Urinary bladder (tissue), 4 donors: ENCODE results near the gene ADORA3. TPM values are rescaled to one million over a fixed set of nuclear protein-coding genes. Genes with fewer than 3 reads are reported as not detected.

Experiments
- DNase-seq: peaks from one replicate; pipeline ENCODE4 v3.0.0-alpha.2; 2015; ENCODE audit errors: extremely low spot score
- H3K27ac ChIP-seq: one replicate; pipeline ENCODE4 v1.5.1; 2013; ENCODE audit warnings: low read depth, mild to moderate bottlenecking, moderate library complexity
- H3K36me3 ChIP-seq: one replicate; pipeline ENCODE4 v1.6.1; 2013; ENCODE audit warnings: mild to moderate bottlenecking, moderate library complexity; ENCODE audit not compliant: insufficient read depth
- H3K4me1 ChIP-seq: one replicate; pipeline ENCODE4 v1.6.1; 2013; ENCODE audit warnings: mild to moderate bottlenecking, moderate library complexity; ENCODE audit not compliant: insufficient read depth
- H3K4me3 ChIP-seq: one replicate; pipeline ENCODE4 v1.5.1; 2013; ENCODE audit warnings: low read depth, low read length
- WGBS: extraction: QIAGEN DNeasy Blood & Tissue Kit; methylation state at CpG from one replicate; pipeline ENCODE4 v1.1.7; 2013; 5-methylcytosine and 5-hydroxymethylcytosine counted together
- polyA plus RNA-seq: library from polyadenylated mRNA; stranded (reverse); fragments of 200-250 nt; gene quantifications from one replicate; pipeline ENCODE4 v1.2.3, GENCODE V29; 2013
- total RNA-seq: library from RNA; depleted of rRNA; stranded (reverse); fragments of >200 nt; gene quantifications from one replicate; pipeline ENCODE4 v1.2.3, GENCODE V29; 2014
- donor health status: healthy with polysubstance abuse.
- donor health status: healthy.

ADORA3 gene
- total and polyA plus RNA-seq, 2 donors, result 1.6 to 8.5 TPM

- WGBS, result 42% methylated on average over 2 of the region's 2 CpGs
- no peak overlapping the region for H3K4me3 ChIP-seq
- no peaks in the 10 kb centered on the region for H3K4me1 ChIP-seq
- DNase-seq, result no peak
- H3K27ac ChIP-seq, result no peak overlapping the region
- no peaks in the 10 kb centered on the region for H3K36me3 ChIP-seq
These were observed 26.6 kb downstream of the ADORA3 start for GRCh38 chr1:111476761-111477309.

DNA sequence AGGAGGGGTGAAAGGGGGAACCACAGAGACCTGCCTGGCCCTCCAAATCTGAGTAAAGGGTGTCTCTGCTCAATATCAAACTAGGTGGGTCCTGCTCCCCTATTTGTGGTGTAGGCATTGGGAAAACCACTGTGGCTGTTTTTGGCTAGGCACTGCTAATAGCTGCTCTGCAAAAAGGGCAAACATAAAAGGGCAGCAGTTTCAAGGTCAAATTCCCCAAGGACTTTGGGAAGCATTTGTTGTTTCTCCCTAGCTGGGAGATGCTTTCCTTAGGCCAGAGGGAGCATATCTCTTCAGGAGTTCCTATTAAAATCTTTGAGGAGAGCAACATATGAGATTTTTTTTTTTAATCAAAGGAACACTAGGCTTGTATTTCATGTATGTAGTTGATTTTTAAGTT, 27.2 kb downstream of the ADORA3 start:
- no peak overlapping the region for H3K27ac ChIP-seq
- H3K4me3 ChIP-seq, result no peak overlapping the region
- no peak for DNase-seq
- H3K4me1 ChIP-seq, result no peaks in the 10 kb centered on the region
- H3K36me3 ChIP-seq, result no peaks in the 10 kb centered on the region

DNA sequence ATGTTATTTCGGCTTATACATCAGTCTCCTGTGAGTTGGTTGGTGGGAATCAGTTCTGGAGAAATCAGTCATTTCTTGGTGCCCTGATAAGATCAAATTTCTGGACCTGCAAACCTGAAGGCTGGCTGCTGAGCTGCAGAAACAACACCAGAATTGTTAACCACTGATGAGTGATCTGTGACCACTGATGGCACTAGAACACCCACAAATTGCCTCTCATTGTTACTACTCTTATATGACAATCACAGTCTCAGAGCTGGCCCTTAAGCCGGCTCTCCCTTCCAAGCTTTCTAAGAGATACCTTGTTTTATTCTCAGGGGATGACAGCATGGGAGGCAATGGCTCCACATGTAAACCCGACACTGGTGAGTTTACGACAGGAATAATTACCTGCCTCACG, 27.7 kb downstream of the ADORA3 start:
- Histone ChIP-seq H3K4me3 (no peak overlapping the region), H3K4me1 (no peaks in the 10 kb centered on the region), H3K27ac (no peak overlapping the region), H3K36me3 (no peaks in the 10 kb centered on the region)
- no peak for DNase-seq
- WGBS, result 72% methylated on average over 5 of the region's 5 CpGs

- H3K27ac ChIP-seq, result no peak overlapping the region
- no peak overlapping the region for H3K4me3 ChIP-seq
- WGBS, result 74% methylated on average over 4 of the region's 4 CpGs
These were observed 28.9 kb downstream of the ADORA3 start for GRCh38 chr1:111474521-111474920.

DNA sequence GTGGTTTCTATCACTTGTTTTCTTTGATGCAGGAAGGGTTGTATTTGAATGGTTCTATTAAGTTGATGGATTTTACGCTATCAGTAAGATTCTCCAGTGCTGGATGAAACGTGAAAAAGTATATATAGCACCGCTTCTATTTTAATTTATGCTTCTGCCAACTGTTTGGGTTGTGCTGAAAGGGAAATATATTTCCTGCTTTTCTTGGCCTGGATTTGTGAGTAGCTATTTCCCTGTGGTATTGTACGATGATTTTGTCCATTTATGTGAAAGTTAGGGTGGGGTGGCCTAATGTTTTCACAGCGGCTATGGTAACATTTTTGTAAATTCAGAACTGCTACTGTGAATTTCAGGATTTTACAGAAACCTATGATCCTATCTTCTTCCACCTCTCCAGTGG, 29.3 kb downstream of the ADORA3 start:
- 56% methylated on average over 5 of the region's 5 CpGs for WGBS
- H3K36me3 ChIP-seq, result no peaks in the 10 kb centered on the region
- no peak overlapping the region for H3K27ac ChIP-seq

More at GRCh38 chr1:111474521-111474920, 28.9 kb downstream of the ADORA3 start:
- Histone ChIP-seq H3K36me3 (no peaks in the 10 kb centered on the region), H3K4me1 (no peaks in the 10 kb centered on the region)
- DNase-seq, result no peak

GRCh38 chr1:111471538-111471937, 31.9 kb downstream of the ADORA3 start:
- H3K27ac ChIP-seq, result no peak overlapping the region
- 91% methylated on average over 3 of the region's 3 CpGs for WGBS
- H3K4me3 ChIP-seq, result no peak overlapping the region
- no peaks in the 10 kb centered on the region for H3K4me1 ChIP-seq
- DNase-seq, result no peak
- H3K36me3 ChIP-seq, result no peaks in the 10 kb centered on the region

More for the DNA sequence above, 29.3 kb downstream of the ADORA3 start:
- Histone ChIP-seq H3K4me1 (no peaks in the 10 kb centered on the region), H3K4me3 (no peak overlapping the region)
- no peak for DNase-seq

- Histone ChIP-seq H3K36me3 (no peaks in the 10 kb centered on the region), H3K4me1 (no peaks in the 10 kb centered on the region), H3K27ac (no peak overlapping the region), H3K4me3 (no peak overlapping the region)
- DNase-seq, result no peak
- 57% methylated on average over 3 of the region's 3 CpGs for WGBS
These were observed 32.4 kb downstream of the ADORA3 start for GRCh38 chr1:111471012-111471411.

- Histone ChIP-seq H3K36me3 (no peaks in the 10 kb centered on the region), H3K4me3 (no peak overlapping the region), H3K27ac (no peak overlapping the region), H3K4me1 (no peaks in the 10 kb centered on the region)
- WGBS, result 85% methylated on average over 5 of the region's 5 CpGs
- no peak for DNase-seq
These were observed 32.8 kb downstream of the ADORA3 start for GRCh38 chr1:111470596-111470995.

DNA sequence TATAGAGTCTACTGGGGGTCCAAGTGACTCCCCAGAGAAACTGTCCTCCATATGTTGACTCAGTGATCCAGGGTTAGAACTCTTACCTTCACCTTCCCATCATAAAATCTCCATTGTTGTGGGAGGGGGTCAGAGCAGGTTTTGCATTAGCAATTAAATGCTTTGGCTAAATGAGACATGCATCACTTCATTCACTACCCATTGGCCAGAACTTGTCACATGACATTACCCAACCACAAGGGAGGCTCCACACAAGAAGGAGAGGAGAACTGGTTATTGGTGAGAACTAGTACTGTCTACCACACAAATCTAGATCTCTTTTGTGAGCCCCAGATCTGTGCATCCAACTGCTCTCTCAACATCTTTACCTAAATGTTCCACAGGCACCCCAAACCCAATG, 33.9 kb downstream of the ADORA3 start:
- DNase-seq, result no peak
- Histone ChIP-seq H3K27ac (no peak overlapping the region), H3K4me1 (no peaks in the 10 kb centered on the region), H3K4me3 (no peak overlapping the region), H3K36me3 (no peaks in the 10 kb centered on the region)

- no peak overlapping the region for H3K4me3 ChIP-seq
- no peak overlapping the region for H3K27ac ChIP-seq
- no peak for DNase-seq
- no peaks in the 10 kb centered on the region for H3K36me3 ChIP-seq
- no peaks in the 10 kb centered on the region for H3K4me1 ChIP-seq
These were observed 34.7 kb downstream of the ADORA3 start for GRCh38 chr1:111468717-111469100.

GRCh38 chr1:111467865-111468716, 35.3 kb downstream of the ADORA3 start:
- no peaks in the 10 kb centered on the region for H3K36me3 ChIP-seq
- H3K27ac ChIP-seq, result no peak overlapping the region
- no peak overlapping the region for H3K4me3 ChIP-seq
- no peaks in the 10 kb centered on the region for H3K4me1 ChIP-seq
- DNase-seq, result no peak
- WGBS, result 91% methylated on average over 2 of the region's 2 CpGs

- no peaks in the 10 kb centered on the region for H3K4me1 ChIP-seq
- 0% methylated on average over 1 of the region's 1 CpG for WGBS
- no peaks in the 10 kb centered on the region for H3K36me3 ChIP-seq
- no peak overlapping the region for H3K27ac ChIP-seq
- no peak overlapping the region for H3K4me3 ChIP-seq
- DNase-seq, result no peak
These were observed 37.0 kb downstream of the ADORA3 start for GRCh38 chr1:111466480-111466879.

- no peak overlapping the region for H3K27ac ChIP-seq
- no peak for DNase-seq
- 90% methylated on average over 2 of the region's 2 CpGs for WGBS
- no peaks in the 10 kb centered on the region for H3K36me3 ChIP-seq
- H3K4me1 ChIP-seq, result no peaks in the 10 kb centered on the region
- H3K4me3 ChIP-seq, result no peak overlapping the region
These were observed 37.7 kb downstream of the ADORA3 start for GRCh38 chr1:111465754-111466153.

DNA sequence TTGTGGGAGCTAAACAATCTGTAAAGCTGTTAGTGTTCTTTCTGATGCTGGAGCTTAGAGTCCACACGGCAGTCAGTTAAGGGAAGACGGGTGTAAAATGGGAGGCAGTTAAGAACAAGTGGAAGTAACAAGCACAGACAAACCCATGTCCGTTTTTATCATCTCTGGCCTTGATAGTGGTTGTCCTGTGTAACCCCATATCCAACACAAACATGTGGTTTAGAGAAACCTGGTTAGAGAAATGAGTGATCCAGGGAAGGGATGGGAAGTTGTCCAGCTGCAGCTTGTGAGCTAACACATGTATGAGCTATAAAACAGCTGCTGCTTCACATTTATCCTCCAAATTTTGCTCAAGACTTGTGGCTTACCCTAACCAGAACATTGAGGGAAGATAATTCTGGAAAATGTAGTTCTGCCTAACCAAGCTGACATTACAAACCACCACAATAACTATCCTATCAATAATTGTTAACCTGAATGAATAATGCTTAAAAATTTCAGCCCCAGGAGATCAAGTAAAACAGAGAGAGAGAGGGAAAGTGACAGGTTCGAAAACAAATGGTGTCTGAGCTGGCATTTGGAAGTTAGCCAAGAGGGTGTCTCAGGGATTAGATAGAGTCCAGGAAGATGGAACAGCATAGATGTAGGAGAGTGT, 40.3 kb downstream of the ADORA3 start:
- 35% methylated on average over 4 of the region's 4 CpGs for whole genome bisulfite sequencing
- Histone ChIP-seq H3K4me3 (no peak overlapping the region), H3K4me1 (no peaks in the 10 kb centered on the region), H3K27ac (no peak overlapping the region), H3K36me3 (peaks cover 2% of the 10 kb centered on the region)
- no peak for DNase-seq
